Mesodermal cell (in vitro differentiated cells): ENCODE measurements around the gene ATP11C.

Source experiments
- H3K27ac ChIP-seq: 2 replicates; pipeline ENCODE4 v1.7.0; 2013; ENCODE audit warnings: mild to moderate bottlenecking, low read depth, low read length, moderate library complexity; ENCODE audit not compliant: severe bottlenecking
- H3K36me3 ChIP-seq: 2 replicates; pipeline ENCODE4 v1.7.1; 2013; ENCODE audit warnings: mild to moderate bottlenecking, low read length, moderate library complexity; ENCODE audit not compliant: control insufficient read depth, insufficient read depth
- H3K4me1 ChIP-seq: one replicate; pipeline ENCODE4 v1.7.1; 2013; ENCODE audit warnings: mild to moderate bottlenecking, low read length; ENCODE audit not compliant: insufficient read depth, control insufficient read depth, poor library complexity, severe bottlenecking
- H3K4me3 ChIP-seq: 2 replicates; pipeline ENCODE4 v1.7.0; 2013; ENCODE audit warnings: low read length, control low read depth, mild to moderate bottlenecking; ENCODE audit not compliant: insufficient read depth, poor library complexity, severe bottlenecking; ENCODE audit errors: extremely low read depth
- H3K9me3 ChIP-seq: 2 replicates; pipeline ENCODE4 v1.7.1; 2013; ENCODE audit warnings: mild to moderate bottlenecking, low read length, moderate library complexity; ENCODE audit not compliant: control insufficient read depth
- WGBS, 2 experiments: methylation state at CpG; one replicate each; pipeline ENCODE4 v1.1.5; 2013; ENCODE audit warnings: missing lambda C conversion rate in 2 of 2; ENCODE audit not compliant: insufficient coverage in 2 of 2; 5-methylcytosine and 5-hydroxymethylcytosine counted together

The ATP11C gene

GRCh38 chrX:139892512-139892911 is 40.3 kb downstream of the ATP11C start:
- H3K4me1 ChIP-seq = peaks cover 3% of the 10 kb centered on the region
- no peaks in the 10 kb centered on the region for H3K9me3 ChIP-seq
- no CpG with 5 or more reads among the region's 2 CpGs for WGBS, 2 experiments
- no peak overlapping the region for H3K4me3 ChIP-seq
- H3K36me3 ChIP-seq = no peaks in the 10 kb centered on the region
- no peak overlapping the region for H3K27ac ChIP-seq

- Histone ChIP-seq H3K4me1 (peaks cover 3% of the 10 kb centered on the region), H3K27ac (no peak overlapping the region), H3K36me3 (no peaks in the 10 kb centered on the region), H3K4me3 (no peak overlapping the region), H3K9me3 (no peaks in the 10 kb centered on the region)
- WGBS, 2 experiments = 100% methylated on average over 1 of the region's 3 CpGs; no CpG with 5 or more reads in 1 of the 2 experiments
Measured at GRCh38 chrX:139890991-139891700, 41.7 kb downstream of the ATP11C start.

- Histone ChIP-seq H3K36me3 (no peaks in the 10 kb centered on the region), H3K27ac (no peak overlapping the region), H3K4me3 (no peak overlapping the region), H3K4me1 (peaks cover 3% of the 10 kb centered on the region), H3K9me3 (no peaks in the 10 kb centered on the region)
- no CpG with 5 or more reads among the region's 1 CpG for WGBS, 2 experiments
Measured at GRCh38 chrX:139889760-139890159, 43.1 kb downstream of the ATP11C start.

- no peaks in the 10 kb centered on the region for H3K9me3 ChIP-seq
- H3K36me3 ChIP-seq = no peaks in the 10 kb centered on the region
- H3K27ac ChIP-seq = no peak overlapping the region
- no peak overlapping the region for H3K4me3 ChIP-seq
- WGBS, 2 experiments = no CpG with 5 or more reads among the region's 1 CpG
- peaks cover 15% of the 10 kb centered on the region for H3K4me1 ChIP-seq
Measured at GRCh38 chrX:139883984-139884383, 48.9 kb downstream of the ATP11C start.

- peaks cover 15% of the 10 kb centered on the region for H3K4me1 ChIP-seq
- no peaks in the 10 kb centered on the region for H3K9me3 ChIP-seq
- WGBS, 2 experiments = 80 to 100% methylated on average over 1 of the region's 2 CpGs
- no peak overlapping the region for H3K4me3 ChIP-seq
- H3K36me3 ChIP-seq = no peaks in the 10 kb centered on the region
- no peak overlapping the region for H3K27ac ChIP-seq
Measured at GRCh38 chrX:139882299-139882698, 50.6 kb downstream of the ATP11C start.

GRCh38 chrX:139881572-139881971 is 51.3 kb downstream of the ATP11C start:
- peaks cover 15% of the 10 kb centered on the region for H3K4me1 ChIP-seq
- no peak overlapping the region for H3K4me3 ChIP-seq
- no CpG with 5 or more reads among the region's 1 CpG for WGBS, 2 experiments
- H3K9me3 ChIP-seq = no peaks in the 10 kb centered on the region
- no peak overlapping the region for H3K27ac ChIP-seq
- H3K36me3 ChIP-seq = no peaks in the 10 kb centered on the region

- H3K4me3 ChIP-seq = no peak overlapping the region
Measured at GRCh38 chrX:139881130-139881529, 51.7 kb downstream of the ATP11C start.

GRCh38 chrX:139877710-139878414 is 55.0 kb downstream of the ATP11C start:
- Histone ChIP-seq H3K27ac (no peak overlapping the region), H3K4me3 (no peak overlapping the region), H3K9me3 (no peaks in the 10 kb centered on the region), H3K4me1 (peaks cover 15% of the 10 kb centered on the region), H3K36me3 (no peaks in the 10 kb centered on the region)
- 84% methylated on average over 3 of the region's 11 CpGs for WGBS, 2 experiments

More at GRCh38 chrX:139881130-139881529, 51.7 kb downstream of the ATP11C start:
- Histone ChIP-seq H3K4me1 (peaks cover 15% of the 10 kb centered on the region), H3K9me3 (no peaks in the 10 kb centered on the region), H3K27ac (no peak overlapping the region), H3K36me3 (no peaks in the 10 kb centered on the region)
- WGBS, 2 experiments = 100% methylated on average over 2 of the region's 4 CpGs; no CpG with 5 or more reads in 1 of the 2 experiments

GRCh38 chrX:139875841-139876240 is 57.0 kb downstream of the ATP11C start:
- Histone ChIP-seq H3K4me3 (no peak overlapping the region), H3K36me3 (no peaks in the 10 kb centered on the region), H3K27ac (no peak overlapping the region), H3K4me1 (no peaks in the 10 kb centered on the region), H3K9me3 (no peaks in the 10 kb centered on the region)
- 67% methylated on average over 1 of the region's 2 CpGs; no CpG with 5 or more reads in 1 of the 2 experiments for WGBS, 2 experiments

GRCh38 chrX:139869796-139870195 is 63.1 kb downstream of the ATP11C start:
- H3K36me3 ChIP-seq = no peaks in the 10 kb centered on the region
- H3K4me1 ChIP-seq = no peaks in the 10 kb centered on the region
- no CpG with 5 or more reads among the region's 1 CpG for WGBS, 2 experiments
- H3K27ac ChIP-seq = no peak overlapping the region
- no peak overlapping the region for H3K4me3 ChIP-seq
- no peaks in the 10 kb centered on the region for H3K9me3 ChIP-seq

- WGBS, 2 experiments = 83% methylated on average over 1 of the region's 3 CpGs; no CpG with 5 or more reads in 1 of the 2 experiments
Measured at GRCh38 chrX:139864640-139865039, 68.2 kb downstream of the ATP11C start.

More at GRCh38 chrX:139864640-139865039, 68.2 kb downstream of the ATP11C start:
- H3K36me3 ChIP-seq = no peaks in the 10 kb centered on the region
- H3K9me3 ChIP-seq = no peaks in the 10 kb centered on the region
- H3K4me1 ChIP-seq = no peaks in the 10 kb centered on the region
- H3K4me3 ChIP-seq = no peak overlapping the region
- no peak overlapping the region for H3K27ac ChIP-seq
